GM19193 (cell line): ENCODE measurements around the gene SSR4.

Source experiments
- POLR2A ChIP-seq: IDR thresholded peaks from 4 replicates; pipeline ENCODE4 v1.6.1; 2011; ENCODE audit not compliant: insufficient read depth, insufficient read length; ENCODE audit errors: extremely low read depth

SSR4 gene

GRCh38 chrX:153776120-153776599, 18.3 kb upstream of the SSR4 start:
- no peak for TF ChIP-seq POLR2A

- TF ChIP-seq POLR2A, result no peak
Observed at GRCh38 chrX:153776611-153777045, 17.8 kb upstream of the SSR4 start.

- no peak for TF ChIP-seq POLR2A
Observed at GRCh38 chrX:153777261-153778090, 17.0 kb upstream of the SSR4 start.

- no peak for TF ChIP-seq POLR2A
Observed at GRCh38 chrX:153778181-153778580, 16.3 kb upstream of the SSR4 start.

- TF ChIP-seq POLR2A, result no peak
Observed at GRCh38 chrX:153778684-153779101, 15.8 kb upstream of the SSR4 start.

- TF ChIP-seq POLR2A, result no peak
Observed at GRCh38 chrX:153779891-153780677, 14.4 kb upstream of the SSR4 start.

GRCh38 chrX:153780678-153781427, 13.6 kb upstream of the SSR4 start, which contains the start of gene SRPK3:
Gene SRPK3 (plus strand): TSS chrX:153781041. CDS start chrX:153781087, 46 bp downstream.
- TF ChIP-seq POLR2A, result no peak

- TF ChIP-seq POLR2A, result no peak
Observed at GRCh38 chrX:153781428-153782047, 12.9 kb upstream of the SSR4 start.

GRCh38 chrX:153782313-153782712, 12.2 kb upstream of the SSR4 start:
- TF ChIP-seq POLR2A, result no peak

GRCh38 chrX:153782871-153783270, 11.6 kb upstream of the SSR4 start:
- no peak for TF ChIP-seq POLR2A

GRCh38 chrX:153783378-153784013, 11.0 kb upstream of the SSR4 start:
- no peak for TF ChIP-seq POLR2A

- TF ChIP-seq POLR2A, result no peak
Observed at GRCh38 chrX:153784325-153784967, 10.0 kb upstream of the SSR4 start.

- TF ChIP-seq POLR2A, result no peak
Observed at GRCh38 chrX:153786669-153787068, 7.8 kb upstream of the SSR4 start.

GRCh38 chrX:153789654-153790053, 4.8 kb upstream of the SSR4 start:
- no peak for TF ChIP-seq POLR2A
